GM21447 (cell line): ENCODE data around the gene GLP1R.

Experiments used
- ATAC-seq: cut with Tn5 transposase; IDR thresholded peaks from one replicate; pipeline ENCODE4 v1.9.1; 2021; ENCODE audit not compliant: unreplicated experiment

GLP1R gene

DNA sequence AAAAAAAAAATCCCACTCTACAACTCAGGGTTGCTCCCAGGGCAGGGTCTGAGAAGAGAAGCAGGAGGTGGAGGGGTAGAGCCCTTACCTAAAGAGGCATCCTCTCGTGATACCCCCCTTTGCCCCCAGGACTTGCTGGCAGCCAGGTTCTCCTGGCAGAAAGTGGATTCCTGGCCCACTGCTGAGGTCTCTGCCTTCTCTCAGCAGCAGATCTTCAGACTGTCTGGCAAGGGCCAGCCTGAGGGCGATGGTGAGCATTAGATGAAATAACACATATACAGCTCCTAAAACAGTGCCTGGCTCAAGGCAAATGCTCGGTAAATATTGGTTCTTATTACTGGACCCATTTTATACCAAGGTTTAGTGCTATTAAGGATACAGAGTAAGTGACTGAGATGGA lies 4.8 kb upstream of the GLP1R start:
- ATAC-seq, result no peak

DNA sequence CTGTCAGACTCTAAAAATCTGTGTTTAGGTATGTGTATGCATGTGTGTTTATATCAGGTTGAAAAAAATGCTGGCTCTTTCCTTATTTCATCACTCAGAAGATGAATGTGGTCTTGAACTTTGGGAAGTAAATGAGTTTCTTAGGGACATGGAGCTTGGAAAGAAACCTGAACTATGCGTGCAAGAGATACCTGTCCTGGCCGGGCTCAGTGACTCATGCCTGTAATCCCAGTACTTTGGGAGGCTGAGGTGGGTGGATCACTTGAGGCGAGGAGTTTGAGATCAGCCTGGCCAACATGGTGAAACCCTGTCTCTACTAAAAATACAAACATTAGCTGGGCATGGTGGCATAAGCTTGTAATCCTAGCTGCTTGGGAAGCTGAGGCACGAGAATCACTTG lies 4.4 kb upstream of the GLP1R start:
- ATAC-seq, result no peak

DNA sequence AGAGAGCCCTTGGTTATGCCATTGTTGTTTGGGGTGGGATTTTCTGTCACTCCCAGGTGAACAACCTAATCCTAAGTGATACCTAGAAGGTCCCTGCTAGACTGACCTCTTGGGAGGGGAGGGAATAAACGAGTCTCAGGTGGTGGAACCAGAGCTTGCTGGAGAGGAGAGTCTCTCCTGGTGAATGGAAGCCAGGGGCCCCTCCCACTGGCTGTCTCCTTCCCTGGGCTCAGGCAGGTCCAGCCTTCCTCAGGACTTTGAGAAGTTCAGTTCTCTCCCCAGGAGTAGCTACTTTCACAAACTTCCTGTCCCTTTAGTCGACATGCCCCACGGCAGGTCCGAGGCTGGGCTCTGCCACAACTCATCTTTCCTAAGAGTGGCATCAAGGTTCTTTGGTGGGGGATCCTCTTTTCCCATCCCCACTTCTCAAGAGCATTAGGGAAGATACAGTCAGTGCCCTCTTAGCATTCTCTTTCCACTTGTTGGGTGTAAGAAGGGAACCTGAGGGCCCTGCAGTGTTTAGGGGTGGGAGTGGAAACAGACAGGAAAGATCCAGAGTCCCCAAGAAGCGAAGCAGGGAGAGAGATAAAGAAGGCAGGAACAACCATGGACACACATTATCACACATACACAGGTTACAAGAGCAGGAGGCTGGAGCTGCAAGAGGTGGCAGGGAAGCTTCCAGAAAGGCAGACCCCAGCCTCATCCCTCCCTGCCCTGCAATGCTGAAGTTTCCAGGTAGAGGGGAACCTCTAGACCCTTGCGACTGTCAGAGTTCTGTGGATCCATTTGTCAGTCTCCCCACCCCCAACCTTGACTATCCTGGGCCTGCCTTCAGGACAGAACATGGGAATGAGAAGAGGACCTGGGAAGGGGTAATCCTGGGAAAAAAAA lies 900 bp upstream of the GLP1R start:
- no peak for ATAC-seq

DNA sequence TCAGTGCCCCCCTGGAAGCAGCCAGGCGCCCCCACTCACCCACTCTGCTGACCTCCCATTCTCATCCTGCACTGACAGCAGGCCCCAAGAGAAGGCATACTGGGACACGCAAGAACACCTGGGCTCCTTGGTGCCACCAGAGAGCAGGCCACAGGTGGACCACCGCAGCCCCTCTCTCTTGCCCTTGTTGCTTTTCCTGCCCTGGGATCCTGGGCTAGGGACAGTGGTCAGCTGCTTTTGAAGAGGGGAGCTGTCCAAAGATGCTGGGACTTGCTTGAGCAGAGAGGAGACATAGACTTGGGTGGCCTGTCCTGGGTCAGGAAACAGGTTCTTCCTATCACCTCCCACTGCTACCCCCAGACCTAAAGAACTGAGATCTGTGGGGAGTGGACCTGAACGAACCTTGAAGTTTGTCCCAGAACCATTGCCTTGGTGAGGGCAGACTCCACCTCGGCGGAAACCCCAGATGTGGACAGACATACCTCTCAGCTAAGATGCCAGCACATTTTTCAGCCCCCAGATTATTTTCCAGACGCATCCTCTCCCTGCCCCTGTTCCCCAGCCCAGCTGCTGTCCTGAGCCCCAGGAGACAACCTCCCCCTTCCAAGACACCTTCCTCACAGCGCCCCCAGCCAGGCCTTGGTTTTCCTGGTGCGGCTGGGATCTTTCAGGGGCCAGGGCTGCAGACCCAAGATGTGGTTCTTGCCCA lies 1.1 kb downstream of the GLP1R start:
- ATAC-seq, result no peak

DNA sequence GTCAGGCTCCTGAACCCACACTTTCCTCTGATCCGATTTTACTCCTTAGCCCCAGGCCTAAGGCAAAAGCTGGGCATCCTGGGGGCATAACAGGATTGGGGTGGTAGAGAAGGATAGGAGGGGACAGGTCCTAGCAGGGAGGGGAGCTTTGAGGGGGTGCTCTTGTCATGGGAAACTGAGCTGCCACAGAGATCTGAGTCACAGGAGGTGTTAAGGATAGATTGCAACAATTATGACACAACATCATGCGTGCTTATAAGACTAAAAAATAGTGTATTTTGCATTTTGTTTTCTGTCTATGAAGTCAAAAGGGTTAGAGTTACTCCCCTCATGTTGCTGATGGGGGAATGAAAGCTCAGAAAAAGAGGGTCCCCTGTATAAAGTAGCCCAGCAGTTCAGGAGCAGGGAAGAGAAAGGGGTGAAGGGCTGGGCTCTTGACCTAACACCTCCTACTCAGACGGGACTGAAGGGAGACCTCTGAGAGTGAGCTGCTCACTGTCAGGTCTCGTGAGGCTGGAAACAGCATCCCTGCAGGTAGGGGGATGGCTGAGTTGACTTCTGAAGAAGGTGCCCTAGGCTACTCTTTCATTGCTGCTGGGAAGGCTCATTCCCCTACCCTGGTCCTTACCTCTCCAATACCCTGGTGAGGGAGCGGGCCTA lies 2.0 kb downstream of the GLP1R start:
- no peak for ATAC-seq

DNA sequence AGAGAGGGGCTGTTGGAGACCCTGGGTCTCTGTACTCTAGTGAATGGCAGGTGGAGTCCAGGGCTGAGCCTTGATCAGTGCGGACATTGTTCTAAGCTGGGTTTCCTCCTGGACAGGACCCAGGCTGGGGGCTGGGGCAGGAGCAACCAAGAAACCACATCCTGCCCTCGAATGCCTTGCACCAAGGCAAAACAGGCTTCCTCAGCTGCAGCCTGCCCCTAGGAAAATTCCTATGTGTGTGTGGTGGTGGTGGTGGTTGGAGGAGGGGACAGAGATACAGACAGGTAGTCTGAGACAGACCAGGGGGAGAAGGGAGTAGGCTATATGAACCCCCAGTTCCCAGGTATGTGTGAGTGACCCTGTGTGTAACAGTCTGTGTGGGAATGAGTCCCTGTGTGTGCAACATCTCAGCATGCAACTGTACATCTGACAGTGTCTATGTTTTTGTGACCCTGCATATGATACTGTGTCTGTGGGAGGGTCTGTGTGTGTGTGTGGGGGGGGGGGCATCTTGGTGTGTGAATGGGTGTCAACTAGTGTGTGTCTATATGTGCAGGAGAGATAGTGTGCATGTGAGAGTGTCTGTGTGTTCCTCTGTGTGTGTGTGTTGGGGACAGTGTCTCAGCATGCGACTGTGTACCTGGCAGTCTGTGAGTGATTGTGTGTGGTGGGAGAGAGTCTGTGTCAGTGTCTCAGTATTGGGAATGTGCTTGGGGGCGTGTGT lies 3.0 kb downstream of the GLP1R start:
- ATAC-seq, result no peak

DNA sequence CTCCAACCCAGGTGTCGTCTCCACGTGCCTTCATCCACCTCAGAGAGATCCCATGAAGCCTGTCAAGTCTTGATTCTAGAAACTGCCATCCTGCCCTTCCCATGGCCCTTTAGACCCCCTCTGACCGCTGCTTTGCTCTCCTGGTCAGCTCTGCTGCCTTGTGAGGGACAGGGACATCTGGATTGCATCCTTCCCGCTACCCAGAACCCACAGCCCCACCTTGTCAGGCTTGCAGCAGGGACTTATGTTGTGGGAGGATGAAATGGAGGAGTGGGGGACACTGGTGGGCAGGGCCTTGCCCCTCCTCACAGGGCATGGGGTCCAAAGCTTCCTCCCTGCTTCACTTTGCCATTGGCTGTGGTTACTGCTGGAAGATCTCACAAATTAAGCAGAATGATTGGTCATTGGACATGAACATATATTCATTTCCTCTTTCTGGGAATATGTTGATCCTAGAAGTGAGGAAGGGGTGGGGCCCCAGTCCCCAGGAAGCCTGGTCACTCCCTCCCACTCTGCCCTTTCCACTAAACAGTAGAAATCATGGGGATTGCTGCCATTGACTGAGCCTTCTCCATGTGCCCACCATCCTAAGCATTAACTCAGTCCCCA lies 4.5 kb downstream of the GLP1R start:
- no peak for ATAC-seq

DNA sequence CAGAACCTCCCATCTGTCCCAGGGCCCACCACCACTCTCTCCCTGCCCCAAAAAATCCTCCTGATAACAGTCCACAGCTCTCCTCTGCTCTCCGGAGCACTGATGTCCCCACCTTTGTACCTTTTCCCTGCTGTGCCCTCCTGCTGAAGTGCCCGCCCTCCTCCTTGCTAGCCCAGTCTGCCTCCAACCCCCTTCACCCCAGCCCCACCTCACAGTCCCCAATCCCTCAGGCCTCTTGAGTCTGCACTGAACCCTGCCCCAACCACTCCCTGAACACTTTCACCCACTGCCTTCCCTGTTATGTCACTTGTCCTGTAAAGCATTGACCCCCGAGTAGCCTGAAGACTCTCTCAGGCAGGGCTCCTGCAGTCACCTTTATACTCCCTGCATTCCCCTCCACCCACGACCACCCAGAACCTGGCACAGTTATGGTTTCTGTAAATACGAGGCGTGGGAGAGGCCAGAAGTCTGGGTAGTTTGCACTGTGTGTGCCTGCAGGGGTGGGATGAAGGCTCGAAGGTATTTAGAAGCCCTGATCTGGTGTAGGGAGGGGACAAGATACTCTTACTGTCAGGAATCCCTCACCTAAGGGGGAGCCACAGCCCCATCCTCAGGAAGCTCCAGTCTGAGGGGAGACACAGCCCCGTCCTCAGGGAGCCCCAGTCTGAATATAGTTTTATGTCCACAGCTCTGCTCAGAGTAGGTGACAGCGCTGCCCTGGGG lies 5.4 kb downstream of the GLP1R start:
- no peak for ATAC-seq

DNA sequence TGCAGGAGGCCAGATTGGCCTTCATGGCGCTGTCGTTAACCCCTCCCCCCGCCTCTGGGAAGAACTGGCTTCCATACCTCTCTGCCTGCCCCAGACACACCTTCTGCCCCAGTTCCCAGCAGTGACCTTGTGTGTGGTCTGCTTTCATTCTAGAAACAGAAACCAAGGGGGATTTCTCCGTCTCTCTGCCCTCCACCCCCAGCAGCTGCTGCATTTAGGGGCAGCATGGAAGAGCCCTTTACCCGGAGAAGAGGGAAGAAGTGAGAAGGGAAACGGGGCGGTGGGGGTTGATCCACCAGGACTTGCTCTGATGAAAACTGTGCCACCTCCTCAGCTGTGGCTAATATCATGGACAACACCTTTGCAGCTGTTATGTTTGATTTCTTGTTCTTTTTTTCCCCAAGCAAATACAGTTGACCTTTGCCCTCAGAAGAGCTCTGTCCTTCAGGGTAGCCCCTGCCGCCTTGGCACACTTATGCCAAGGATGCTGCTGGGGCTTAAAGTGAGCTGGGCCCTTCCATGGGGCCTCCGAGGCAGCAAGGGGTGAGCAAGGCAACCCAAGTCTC lies 6.1 kb downstream of the GLP1R start:
- ATAC-seq, result no peak

DNA sequence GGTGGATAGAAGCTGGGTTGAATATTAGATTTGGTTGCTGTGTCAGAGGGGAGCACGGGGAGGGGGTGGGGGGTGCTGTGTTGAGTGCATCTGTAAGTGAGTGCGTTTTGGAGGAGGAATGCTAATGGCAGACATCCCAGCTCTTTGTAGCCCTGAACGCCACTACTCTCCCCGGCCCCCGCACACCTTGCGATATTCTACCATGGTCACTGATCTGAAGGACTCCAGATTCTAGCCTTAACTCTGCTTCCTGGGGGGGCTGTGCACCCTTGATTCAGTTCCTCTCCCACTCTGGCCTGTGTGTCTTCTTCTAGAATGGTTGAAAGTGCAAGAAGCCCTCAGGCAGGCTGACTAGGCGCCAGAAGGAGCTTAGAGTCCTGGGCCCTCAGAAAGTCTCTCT lies 7.1 kb downstream of the GLP1R start:
- ATAC-seq, result no peak

DNA sequence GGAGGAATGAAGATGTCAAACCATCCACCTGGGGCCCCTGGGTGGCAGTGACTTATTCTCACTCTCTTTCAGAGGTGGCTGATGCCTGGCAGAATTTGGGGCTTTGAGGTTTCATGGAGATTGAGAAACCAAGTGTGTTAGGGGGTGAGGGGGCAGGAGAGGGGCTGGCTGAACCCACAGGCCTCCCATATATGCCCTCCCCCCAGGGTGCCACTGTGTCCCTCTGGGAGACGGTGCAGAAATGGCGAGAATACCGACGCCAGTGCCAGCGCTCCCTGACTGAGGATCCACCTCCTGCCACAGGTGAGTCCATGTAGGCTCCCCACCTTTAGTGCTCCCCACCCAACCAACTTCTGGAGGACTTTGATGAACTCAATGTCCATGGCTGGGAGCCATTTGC lies 7.6 kb downstream of the GLP1R start:
- ATAC-seq, result no peak

DNA sequence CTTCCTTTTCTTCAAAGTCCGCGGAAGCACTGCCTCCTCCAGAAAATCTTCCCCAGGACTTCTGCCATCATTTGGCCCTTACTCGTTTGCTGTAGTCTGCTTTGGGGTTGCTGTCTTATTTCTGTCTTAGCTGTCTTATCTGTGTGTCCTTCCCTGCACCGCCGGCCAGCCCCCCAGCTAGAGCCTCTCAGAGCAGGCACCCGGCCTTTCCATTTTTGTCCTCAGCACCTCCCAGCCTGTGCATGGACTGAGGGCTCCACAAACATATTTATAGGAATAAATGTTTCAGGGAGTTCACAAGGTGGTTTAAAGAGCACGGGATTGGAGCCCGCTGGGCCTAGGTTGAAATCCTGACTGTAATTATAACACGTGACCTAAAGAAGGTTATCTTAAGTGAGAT lies 8.1 kb downstream of the GLP1R start:
- no peak for ATAC-seq

DNA sequence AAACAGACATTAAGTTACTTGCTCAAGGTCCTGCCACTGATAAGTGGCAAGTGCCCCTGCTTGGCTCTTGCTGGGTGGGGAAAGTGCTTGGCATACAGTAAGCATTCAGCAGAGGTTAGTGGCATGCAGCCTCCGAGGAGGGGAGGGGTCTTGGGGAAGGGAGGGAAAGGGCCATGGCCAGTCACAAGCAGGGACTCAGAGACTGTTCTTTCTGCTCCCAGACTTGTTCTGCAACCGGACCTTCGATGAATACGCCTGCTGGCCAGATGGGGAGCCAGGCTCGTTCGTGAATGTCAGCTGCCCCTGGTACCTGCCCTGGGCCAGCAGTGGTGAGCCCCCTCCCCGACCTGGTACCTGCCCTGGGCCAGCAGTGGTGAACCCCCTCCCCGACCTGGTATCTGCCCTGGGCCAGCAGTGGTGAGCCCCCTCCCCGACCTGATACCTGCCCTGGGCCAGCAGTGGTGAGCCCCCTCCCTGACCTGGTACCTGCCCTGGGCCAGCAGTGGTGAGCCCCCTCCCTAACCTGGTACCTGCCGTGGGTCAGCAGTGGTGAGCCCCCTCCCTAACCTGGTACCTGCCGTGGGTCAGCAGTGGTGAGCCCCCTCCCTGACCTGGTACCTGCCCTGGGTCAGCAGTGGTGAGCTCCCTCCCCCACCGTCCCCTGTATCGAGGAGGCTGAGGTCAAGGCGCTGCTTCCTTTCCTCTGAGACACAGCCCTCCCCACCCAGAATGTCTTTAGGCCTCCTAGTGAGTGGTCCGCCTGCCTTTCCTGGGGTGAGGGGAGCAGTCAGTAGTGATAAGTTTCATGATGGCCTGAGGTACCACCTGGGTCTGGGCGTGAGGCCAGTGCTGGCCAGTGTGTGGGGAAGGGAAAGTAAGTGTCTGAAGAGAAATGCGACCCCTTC lies 8.9 kb downstream of the GLP1R start:
- no peak for ATAC-seq

DNA sequence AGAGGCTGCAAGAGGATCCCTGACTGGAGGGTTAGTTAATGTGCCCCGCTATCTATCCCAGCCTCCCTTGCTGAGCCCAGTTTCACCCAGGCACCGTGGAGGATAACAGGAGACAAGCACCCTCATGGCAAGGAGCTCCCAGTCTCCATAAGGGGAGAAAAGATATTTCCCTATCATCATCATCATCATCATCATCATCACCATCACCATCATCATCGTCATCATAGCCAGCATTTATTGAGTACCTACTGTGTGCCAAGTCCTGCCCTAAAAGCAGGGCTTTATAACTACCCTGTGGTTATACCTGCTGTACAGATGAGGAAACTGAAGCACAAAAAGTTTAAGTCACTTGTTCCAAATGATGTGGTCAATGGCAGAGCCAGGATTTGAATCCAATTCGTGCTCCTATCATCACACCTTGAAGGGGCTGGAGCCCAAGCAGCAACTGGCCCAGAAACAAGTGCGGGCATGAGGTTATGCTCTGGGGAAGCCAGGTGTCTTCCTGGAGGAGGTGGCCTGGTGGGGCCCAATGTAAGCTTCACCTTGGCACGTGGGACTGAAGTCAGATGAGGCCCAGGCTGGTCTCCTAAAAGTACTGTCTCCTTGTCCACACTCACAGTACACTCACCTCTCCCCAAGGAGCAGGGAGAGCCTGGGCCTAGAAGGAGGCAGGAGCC lies 10.0 kb downstream of the GLP1R start:
- ATAC-seq, result no peak

DNA sequence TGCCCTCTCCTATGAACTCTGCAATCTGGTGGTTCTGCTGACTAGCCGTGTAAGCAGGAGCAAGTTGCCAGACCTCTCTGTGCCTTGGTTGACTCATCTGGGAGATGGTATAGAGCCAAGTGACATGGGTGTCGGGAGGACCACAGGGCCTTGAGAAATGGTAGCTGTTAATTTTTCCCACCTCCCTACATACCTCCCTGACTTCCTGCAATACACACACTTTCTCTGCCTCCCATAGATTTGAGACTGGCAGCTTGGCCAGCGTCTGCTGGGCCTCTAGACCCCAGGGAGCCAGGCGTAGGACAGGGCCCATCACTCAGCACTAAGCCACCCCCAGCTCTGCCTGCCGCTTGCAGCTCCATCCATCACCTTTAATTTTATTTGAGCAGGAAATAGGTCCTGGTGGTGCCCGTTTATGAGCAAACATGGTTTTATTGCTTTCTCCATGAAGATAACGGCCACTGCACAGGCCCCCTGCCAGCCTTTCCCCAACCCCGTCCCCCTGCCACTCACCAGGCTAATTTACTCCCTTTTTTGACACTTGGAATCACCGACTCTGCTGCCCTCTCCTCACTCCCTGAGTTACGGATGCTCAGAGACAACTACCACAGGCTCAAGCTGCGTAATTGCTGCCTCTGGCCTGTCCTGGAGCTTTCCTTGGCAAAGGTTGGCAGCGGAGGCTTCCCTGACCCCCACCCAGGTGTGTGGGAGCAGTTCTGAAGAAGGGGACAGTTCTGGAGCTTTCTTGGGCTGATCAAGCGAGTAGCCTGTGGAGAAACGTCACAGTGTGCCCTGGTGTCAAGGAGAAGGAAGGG lies 11.1 kb downstream of the GLP1R start:
- ATAC-seq, result no peak

DNA sequence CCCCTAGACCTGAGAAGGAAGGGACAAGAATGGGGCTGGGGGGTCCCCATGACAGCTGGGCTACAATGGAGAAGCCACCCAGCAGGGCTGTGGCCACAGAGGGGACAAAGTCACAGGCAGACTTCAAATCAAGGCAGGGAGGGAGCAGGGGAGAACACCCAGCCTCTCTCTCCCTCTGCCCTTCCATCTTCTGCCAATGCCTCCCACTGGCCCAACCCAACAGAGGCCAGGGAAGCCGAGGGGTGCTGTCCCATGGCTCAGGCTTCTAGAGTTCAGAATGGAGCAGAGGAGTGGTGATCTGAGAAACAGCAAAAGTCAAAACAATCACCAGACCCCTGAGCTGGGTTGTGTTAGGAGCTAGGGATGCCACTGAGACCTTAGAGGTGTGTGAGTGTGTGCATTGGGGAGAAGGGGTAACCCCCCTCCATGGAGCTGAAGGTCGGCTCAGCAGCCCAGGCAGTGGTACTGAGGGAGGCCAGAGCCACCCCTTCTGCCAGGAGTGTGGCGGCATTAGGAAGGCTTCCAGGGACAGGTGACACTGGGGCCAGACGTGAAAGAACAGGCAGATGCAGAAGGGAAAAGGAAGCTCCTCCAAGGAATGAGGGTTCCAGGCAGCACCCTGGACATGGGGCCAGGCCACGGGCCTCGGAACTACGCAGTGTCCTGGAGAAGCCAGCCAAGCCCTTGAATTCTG lies 12.0 kb downstream of the GLP1R start:
- no peak for ATAC-seq

DNA sequence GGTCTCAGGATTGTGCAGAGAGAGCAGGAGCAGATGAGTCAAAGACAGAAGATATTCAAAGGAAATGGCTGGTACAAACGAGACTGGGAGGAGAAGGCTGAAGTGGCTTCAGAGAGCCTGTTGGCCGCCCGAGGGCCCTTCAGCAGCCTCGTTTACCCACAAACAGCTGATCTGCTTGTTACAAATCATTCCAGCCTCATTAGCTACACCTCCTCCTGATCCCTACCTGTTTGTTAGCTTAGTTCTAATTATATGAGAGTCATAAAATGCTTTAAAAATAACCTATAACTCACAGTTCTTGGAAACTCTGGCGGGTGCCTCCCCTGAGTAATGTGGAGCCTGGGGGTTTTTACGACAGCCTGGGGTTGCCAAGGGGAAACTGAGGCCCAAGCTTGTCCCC lies 12.6 kb downstream of the GLP1R start:
- no peak for ATAC-seq
